HUES6 (cell line): ENCODE data around the gene DCAF10.
A peak's percentile ranks its signal among the peaks of the same experiment; 100 is the strongest.
"Not testable (repeated sequence)": the region's sequence is repeated elsewhere in the genome, so short reads cannot be mapped to it uniquely, and the experiment has no call there.

ENCODE experiments used
- H3K27ac ChIP-seq: 2 replicates; pipeline ENCODE4 v1.7.0; 2013; ENCODE audit warnings: low read depth, mild to moderate bottlenecking, low read length, inconsistent platforms
- H3K27me3 ChIP-seq: 2 replicates; pipeline ENCODE4 v1.6.1; 2013; ENCODE audit warnings: low read length; ENCODE audit not compliant: control insufficient read depth, insufficient read depth
- H3K36me3 ChIP-seq: 2 replicates; pipeline ENCODE4 v1.6.1; 2013; ENCODE audit warnings: low read length; ENCODE audit not compliant: control insufficient read depth, insufficient read depth
- H3K4me1 ChIP-seq: 2 replicates; pipeline ENCODE4 v1.6.1; 2013; ENCODE audit warnings: low read length; ENCODE audit not compliant: control insufficient read depth, insufficient read depth
- H3K4me3 ChIP-seq: 2 replicates; pipeline ENCODE4 v1.5.1; 2013; ENCODE audit warnings: low read depth, low read length
- H3K9ac ChIP-seq: one replicate; pipeline ENCODE4 v1.6.1; 2013; ENCODE audit warnings: mild to moderate bottlenecking, low read length
- H3K9me3 ChIP-seq: 2 replicates; pipeline ENCODE4 v1.6.1; 2013; ENCODE audit warnings: low read depth, low read length; ENCODE audit not compliant: control insufficient read depth, insufficient read depth

Gene DCAF10, protein sequence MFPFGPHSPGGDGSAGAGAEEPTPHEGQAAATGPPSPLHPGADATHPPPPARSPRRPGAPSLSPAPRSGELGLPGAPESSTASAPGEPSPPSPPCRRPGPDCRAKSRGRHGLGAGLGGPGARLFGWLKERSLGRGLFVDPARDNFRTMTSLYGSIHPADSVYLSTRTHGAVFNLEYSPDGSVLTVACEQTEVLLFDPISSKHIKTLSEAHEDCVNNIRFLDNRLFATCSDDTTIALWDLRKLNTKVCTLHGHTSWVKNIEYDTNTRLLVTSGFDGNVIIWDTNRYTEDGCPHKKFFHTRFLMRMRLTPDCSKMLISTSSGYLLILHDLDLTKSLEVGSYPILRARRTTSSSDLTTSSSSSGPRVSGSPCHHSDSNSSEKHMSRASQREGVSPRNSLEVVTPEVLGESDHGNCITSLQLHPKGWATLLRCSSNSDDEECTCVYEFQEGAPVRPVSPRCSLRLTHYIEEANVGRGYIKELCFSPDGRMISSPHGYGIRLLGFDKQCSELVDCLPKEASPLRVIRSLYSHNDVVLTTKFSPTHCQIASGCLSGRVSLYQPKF

DNA sequence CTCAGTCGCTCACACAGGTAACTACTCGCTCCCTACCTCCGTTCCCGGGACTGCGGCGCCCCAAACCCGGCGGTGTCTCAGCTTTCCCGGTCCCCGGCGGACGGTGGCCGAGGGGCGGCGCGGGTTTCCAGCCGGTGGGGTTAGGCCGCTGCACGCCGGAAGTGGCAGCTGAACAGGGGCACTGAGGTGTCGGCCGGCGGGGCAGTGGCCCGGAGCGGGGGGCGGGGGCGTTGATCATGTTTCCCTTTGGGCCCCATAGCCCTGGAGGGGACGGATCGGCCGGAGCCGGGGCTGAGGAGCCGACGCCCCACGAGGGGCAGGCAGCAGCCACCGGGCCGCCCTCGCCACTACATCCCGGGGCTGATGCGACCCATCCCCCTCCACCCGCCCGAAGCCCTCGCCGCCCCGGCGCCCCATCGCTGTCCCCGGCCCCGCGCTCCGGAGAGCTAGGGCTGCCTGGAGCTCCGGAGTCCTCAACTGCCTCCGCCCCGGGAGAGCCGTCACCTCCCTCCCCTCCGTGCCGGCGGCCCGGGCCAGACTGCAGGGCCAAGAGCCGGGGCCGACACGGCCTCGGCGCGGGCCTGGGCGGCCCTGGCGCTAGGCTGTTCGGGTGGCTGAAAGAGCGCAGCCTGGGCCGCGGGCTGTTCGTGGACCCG is at the start of gene DCAF10:
TSS of gene DCAF10 (plus strand) at position 167 of the 656 bp plus-strand sequence. CDS start at position 237, 70 bp downstream.
- H3K9ac ChIP-seq = peak within 1 kb of the TSS; percentile 88
- H3K4me1 ChIP-seq = peaks cover 16% of the 10 kb centered on the region
- H3K36me3 ChIP-seq = no peaks in the 10 kb centered on the region
- peak within 1 kb of the TSS; percentile 70; the same call in 1 of the 2 replicates for H3K27ac ChIP-seq
- no peaks in the 10 kb centered on the region for H3K27me3 ChIP-seq
- H3K9me3 ChIP-seq = no peaks in the 10 kb centered on the region
- peak within 1 kb of the TSS; percentile 80 for H3K4me3 ChIP-seq

DNA sequence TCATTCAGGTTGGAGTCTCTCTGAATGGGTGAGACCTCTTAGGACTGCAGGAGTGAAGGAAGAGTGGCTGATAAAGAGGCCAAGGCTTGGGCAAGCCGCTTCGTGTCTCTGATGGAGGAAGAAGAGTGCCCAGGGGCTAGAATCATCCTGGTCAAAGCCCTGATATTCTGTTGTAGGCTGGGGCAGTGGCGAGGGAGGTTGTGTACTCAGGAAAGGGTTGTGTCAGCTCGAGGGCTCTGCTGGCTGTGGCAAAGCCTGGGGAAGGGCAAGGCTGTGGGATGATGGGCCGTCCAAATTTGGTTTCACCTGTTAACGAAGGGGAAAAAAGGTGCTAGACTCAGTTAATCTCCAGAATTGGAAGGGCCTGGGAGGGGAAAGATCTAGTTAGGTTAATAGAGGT is 49.4 kb upstream of the DCAF10 start:
- H3K27me3 ChIP-seq = no peaks in the 10 kb centered on the region
- H3K9ac ChIP-seq = no peak overlapping the region
- 0 out of 2 replicates have a peak, but pooled peaks cover 3% of the 10 kb centered on the region for H3K4me1 ChIP-seq
- H3K36me3 ChIP-seq = no peaks in the 10 kb centered on the region
- H3K9me3 ChIP-seq = no peaks in the 10 kb centered on the region
- no peak overlapping the region for H3K27ac ChIP-seq
- H3K4me3 ChIP-seq = no peak overlapping the region

DNA sequence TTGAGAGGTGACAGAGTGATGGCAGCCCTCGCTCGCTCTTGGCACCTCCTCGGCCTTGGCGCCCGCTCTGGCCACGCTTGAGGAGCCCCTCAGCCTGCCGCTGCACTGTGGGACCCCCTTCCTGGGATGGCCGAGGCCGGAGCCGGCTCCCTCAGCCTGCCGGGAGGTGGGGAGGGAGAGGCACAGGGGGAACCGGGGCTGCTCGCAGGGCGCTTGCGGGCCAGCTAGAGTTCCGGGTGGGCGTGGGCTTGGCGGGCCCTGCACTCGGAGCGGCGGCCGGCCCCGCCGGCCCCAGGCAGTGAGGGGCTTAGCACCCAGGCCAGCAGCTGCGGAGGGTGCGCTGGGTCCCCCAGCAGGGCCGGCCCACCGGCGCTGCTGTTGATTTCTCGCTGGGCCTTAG is 48.9 kb upstream of the DCAF10 start:
- not testable (repeated sequence) for H3K4me1 ChIP-seq, H3K9me3 ChIP-seq, H3K27ac ChIP-seq, H3K27me3 ChIP-seq, H3K4me3 ChIP-seq, H3K36me3 ChIP-seq, H3K9ac ChIP-seq

DNA sequence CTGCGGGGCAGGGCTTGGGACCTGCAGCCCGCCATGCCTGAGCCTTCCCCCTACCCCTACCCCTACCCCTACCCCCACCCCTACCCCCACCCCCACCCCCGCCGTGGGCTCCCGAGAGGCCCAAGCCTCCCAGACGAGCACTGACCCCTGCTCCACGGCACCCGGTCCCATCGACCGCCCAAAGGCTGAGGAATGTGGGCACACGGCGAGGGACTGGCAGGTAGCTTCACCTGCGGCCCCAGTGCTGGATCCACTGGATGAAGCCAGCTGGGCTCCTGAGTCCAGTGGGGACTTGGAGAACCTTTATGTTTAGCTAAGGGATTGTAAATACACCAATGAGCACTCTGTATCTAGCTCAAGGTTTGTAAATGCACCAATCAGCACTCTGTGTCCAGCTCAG is 48.5 kb upstream of the DCAF10 start:
- not testable (repeated sequence) for H3K9me3 ChIP-seq, H3K4me1 ChIP-seq, H3K36me3 ChIP-seq, H3K27ac ChIP-seq, H3K9ac ChIP-seq, H3K27me3 ChIP-seq, H3K4me3 ChIP-seq

DNA sequence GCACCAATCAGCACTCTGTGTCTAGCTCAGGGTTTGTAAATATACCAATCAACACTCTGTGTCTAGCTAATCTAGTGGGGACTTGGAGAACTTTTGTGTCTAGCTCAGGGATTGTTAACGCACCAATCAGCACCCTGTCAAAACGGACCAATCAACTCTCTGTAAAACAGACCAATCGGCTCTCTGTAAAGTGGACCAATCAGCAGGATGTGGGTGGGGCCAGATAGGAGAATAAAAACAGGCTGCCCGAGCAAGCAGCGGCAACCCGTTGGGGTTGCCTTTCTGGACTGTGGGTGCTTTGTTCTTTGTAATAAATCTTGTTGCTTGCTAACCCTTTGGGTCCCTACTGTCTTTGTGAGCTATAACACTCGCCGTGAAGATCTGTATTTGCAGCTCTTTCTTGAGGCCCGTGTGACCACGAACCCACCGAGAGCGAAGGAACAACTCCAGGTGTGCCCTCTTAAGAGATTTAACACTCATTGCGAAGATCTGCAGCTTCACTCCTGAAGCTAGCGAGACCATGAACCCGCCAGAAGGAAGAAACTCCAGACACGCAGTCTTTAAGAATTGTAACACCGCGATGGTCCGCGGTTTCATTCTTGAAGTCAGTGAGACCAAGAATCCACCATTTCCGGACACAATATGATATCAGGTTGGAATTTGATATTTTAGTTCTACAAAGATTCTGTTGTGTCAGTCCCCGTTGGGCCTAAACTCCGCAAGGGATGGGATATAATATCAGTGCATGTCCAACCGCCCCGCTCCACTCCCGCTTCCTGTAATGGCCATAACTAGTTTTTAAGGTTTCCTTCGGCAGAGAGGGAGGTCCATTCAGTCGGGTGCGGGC is 47.7 kb upstream of the DCAF10 start:
- H3K27ac ChIP-seq = no peak overlapping the region
- no peaks in the 10 kb centered on the region for H3K36me3 ChIP-seq
- H3K27me3 ChIP-seq = no peaks in the 10 kb centered on the region
- H3K4me1 ChIP-seq = 0 out of 2 replicates have a peak, but pooled peaks cover 3% of the 10 kb centered on the region
- H3K4me3 ChIP-seq = peak overlapping the region; percentile 68
- H3K9me3 ChIP-seq = no peaks in the 10 kb centered on the region
- no peak overlapping the region for H3K9ac ChIP-seq

DNA sequence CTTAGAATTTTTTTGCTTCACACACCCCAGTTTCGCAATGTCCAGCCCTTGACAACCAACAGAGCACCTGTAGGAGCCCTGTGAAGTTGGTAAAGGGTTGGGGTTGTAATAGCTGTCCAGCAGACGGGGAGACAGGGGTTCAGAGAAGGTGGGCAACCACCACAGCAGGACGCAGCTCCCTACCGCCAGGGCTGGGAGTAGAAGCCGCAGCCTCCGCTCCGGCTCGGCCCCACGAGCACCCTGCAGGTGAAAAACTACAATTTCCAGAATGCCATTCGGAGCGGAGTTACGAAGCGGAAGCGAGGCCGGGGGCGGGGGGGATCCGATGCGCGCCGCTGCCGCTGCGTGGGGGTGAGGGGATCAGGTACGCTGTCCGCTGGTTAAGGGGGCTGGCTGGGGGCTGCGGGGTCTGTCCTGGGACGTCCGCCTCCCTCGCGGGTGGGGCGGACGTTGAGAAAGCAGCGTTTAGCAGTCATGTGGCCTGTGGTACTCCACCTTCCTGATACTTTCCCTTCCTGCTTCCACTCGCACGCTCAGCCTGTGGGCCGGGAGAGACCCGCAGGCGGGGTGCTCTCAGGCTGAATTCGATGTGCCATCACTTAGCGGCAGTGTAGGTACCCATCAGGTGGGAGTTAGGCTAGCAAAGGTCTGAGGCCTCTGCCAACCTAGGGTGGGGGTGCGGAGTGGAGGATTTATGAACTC is 47.0 kb upstream of the DCAF10 start, which contains the start of gene TRMT10B:
TSS of gene TRMT10B (plus strand) at position 317 of the 702 bp plus-strand sequence. CDS start 8,127 bp downstream, outside the sequence.
- no peak within 1 kb of the TSS for H3K27ac ChIP-seq

DNA sequence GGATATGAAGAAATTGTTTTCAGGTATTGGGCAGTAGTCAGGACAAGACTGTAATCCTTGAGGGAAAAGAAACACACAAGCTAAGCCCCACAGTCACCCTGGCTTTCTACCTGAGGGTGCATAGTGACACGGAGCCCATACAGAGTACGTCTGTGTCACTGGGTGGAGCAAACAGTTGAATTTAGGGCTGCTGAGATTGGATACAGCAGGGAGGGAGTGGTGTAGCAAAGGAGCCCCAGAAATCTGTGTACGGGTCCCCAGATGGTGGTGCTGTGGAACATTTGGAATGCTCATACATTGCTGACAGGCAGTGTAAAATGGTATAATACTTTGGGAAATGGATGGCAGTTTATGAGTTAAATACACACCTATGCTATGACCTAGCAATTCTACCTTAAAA is 41.9 kb upstream of the DCAF10 start:
- no peaks in the 10 kb centered on the region for H3K9me3 ChIP-seq
- no peak overlapping the region for H3K4me3 ChIP-seq
- H3K36me3 ChIP-seq = no peaks in the 10 kb centered on the region
- no peaks in the 10 kb centered on the region for H3K4me1 ChIP-seq
- H3K9ac ChIP-seq = no peak overlapping the region
- no peak overlapping the region for H3K27ac ChIP-seq
- no peaks in the 10 kb centered on the region for H3K27me3 ChIP-seq

More for the DNA sequence above, 47.0 kb upstream of the DCAF10 start, which contains the start of gene TRMT10B:
- peak within 1 kb of the TSS; percentile 68 for H3K4me3 ChIP-seq
- H3K36me3 ChIP-seq = no peaks in the 10 kb centered on the region
- H3K9me3 ChIP-seq = no peaks in the 10 kb centered on the region
- H3K9ac ChIP-seq = peak within 1 kb of the TSS; percentile 37
- H3K4me1 ChIP-seq = 0 out of 2 replicates have a peak, but pooled peaks cover 3% of the 10 kb centered on the region
- no peaks in the 10 kb centered on the region for H3K27me3 ChIP-seq

DNA sequence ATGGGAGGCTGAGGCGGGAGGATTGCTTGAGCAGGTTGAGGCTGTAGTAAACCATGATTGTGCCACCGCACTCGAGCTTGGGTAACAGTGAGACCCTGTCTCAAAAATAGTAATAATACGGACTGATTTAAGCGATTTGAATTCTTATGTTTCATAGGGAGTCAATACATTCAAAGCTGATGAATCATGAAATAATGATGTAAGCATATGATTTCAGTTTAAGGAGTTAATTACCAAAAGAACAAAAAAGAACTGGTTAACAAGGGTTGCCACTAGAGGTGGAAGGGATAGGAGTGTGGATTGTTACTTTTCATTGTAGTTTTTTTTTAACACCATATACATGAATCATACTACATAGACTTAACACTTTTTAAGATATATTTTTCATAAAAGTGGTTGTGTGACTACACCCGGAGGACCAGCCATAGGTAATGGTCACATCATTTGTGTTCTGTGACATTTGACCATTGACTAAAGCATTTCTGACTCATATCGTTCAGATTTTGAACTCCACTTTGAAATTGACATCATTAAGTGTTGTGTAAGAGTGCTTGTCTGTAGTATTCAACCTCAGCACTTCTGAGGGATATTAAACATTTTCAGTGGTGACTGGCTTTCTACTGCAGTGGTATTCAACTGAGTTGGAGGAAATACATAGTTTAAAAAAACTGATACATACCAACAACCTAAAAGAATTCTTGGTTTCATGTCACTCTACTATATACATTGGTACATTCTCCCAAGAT is 40.0 kb upstream of the DCAF10 start:
- Histone ChIP-seq H3K36me3 (peaks cover 3% of the 10 kb centered on the region; the same call in 1 of the 2 replicates), H3K27ac (no peak overlapping the region), H3K9ac (no peak overlapping the region), H3K9me3 (no peaks in the 10 kb centered on the region), H3K4me3 (no peak overlapping the region), H3K4me1 (no peaks in the 10 kb centered on the region), H3K27me3 (no peaks in the 10 kb centered on the region)

DNA sequence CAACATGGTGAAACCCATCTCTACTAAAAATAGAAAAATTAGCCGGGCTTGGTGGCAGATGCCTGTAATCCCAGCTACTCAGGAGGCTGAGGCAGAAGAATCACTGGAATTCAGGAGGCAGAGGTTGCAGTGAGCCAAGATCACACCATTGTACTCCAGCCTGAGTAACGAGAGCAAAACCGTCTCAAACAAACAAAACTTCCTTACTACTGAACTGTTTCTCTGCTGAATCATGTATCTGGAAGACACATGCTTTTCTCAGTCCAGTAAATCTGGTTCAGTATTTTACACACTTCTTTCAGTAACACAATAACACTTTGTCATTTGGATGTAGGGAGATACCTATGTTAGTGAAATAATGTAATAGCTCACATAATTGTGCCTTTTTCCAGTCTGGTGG is 39.1 kb upstream of the DCAF10 start:
- no peak overlapping the region for H3K9ac ChIP-seq
- H3K27me3 ChIP-seq = no peaks in the 10 kb centered on the region
- peaks cover 3% of the 10 kb centered on the region; the same call in 1 of the 2 replicates for H3K36me3 ChIP-seq
- no peaks in the 10 kb centered on the region for H3K4me1 ChIP-seq
- no peak overlapping the region for H3K27ac ChIP-seq
- no peaks in the 10 kb centered on the region for H3K9me3 ChIP-seq
- no peak overlapping the region for H3K4me3 ChIP-seq
